ENCODE data around the gene CYGB. TPM values are rescaled to one million over a fixed set of nuclear protein-coding genes. Genes with fewer than 3 reads are reported as not detected.

Gene CYGB
- total RNA-seq, 1 donor = 39.1 TPM

- Histone ChIP-seq H4K20me1 (ENCODE audit: insufficient read depth, low read length) (no peaks in the 10 kb centered on the region), H3K27me3 (ENCODE audit: insufficient read depth, low read length) (no peaks in the 10 kb centered on the region), H3K27ac (ENCODE audit: low read depth, low read length) (no peak overlapping the region), H3K79me2 (ENCODE audit: insufficient read depth, low read length) (no peaks in the 10 kb centered on the region), H3K36me3 (ENCODE audit: insufficient read depth, low read length) (no peaks in the 10 kb centered on the region), H2AFZ (ENCODE audit: low read length) (no peak overlapping the region), H3K4me1 (ENCODE audit: insufficient read depth, low read length) (no peaks in the 10 kb centered on the region), H3K4me2 (ENCODE audit: insufficient read depth, low read length) (no peak overlapping the region), H3K4me3 (ENCODE audit: insufficient read depth, low read length) (no peak overlapping the region), H3K9me3 (ENCODE audit: low read depth, low read length) (peaks cover 4% of the 10 kb centered on the region)
- DNase-seq (ENCODE audit: insufficient read length, low spot score, missing footprints) = peak; percentile 62
- TF ChIP-seq CTCF (IDR thresholded peaks at IDR 0.05; ENCODE audit: extremely low read depth, low read depth, low read length) = no peak
Observed at GRCh38 chr17:76575570-76575969, 38.1 kb upstream of the CYGB start.

DNA sequence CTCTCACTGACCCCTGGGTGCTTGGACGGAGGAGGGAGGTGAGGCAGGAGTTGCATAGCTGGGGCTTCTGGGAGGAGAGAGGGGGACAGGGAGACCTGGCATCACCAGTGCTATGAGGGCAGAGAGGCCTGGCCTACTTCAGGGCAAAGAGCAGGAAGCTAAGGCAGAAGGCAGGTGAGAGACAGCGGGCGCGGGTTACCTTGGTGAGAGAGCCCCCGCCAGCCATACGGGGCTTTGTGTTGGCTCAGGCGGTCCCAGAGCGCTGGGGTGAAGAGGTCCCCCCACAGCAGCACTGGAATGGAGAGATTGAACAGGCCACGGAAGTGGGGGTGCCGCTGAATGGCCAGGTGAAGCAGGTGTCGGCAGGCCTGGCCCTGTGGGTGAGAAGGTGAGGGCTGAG, 36.7 kb upstream of the CYGB start:
- Histone ChIP-seq H3K9me3 (ENCODE audit: low read depth, low read length) (peaks cover 4% of the 10 kb centered on the region), H3K4me1 (ENCODE audit: insufficient read depth, low read length) (no peaks in the 10 kb centered on the region), H3K79me2 (ENCODE audit: insufficient read depth, low read length) (no peaks in the 10 kb centered on the region), H3K27me3 (ENCODE audit: insufficient read depth, low read length) (no peaks in the 10 kb centered on the region), H3K4me2 (ENCODE audit: insufficient read depth, low read length) (no peak overlapping the region), H3K36me3 (ENCODE audit: insufficient read depth, low read length) (no peaks in the 10 kb centered on the region), H3K27ac (ENCODE audit: low read depth, low read length) (no peak overlapping the region), H3K4me3 (ENCODE audit: insufficient read depth, low read length) (no peak overlapping the region), H2AFZ (ENCODE audit: low read length) (no peak overlapping the region), H4K20me1 (ENCODE audit: insufficient read depth, low read length) (no peaks in the 10 kb centered on the region)
- TF ChIP-seq CTCF (IDR thresholded peaks at IDR 0.05; ENCODE audit: extremely low read depth, low read depth, low read length) = no peak
- DNase-seq (ENCODE audit: insufficient read length, low spot score, missing footprints) = no peak

GRCh38 chr17:76573096-76573495, 35.6 kb upstream of the CYGB start:
- Histone ChIP-seq H3K4me3 (ENCODE audit: insufficient read depth, low read length) (no peak overlapping the region), H4K20me1 (ENCODE audit: insufficient read depth, low read length) (no peaks in the 10 kb centered on the region), H3K27me3 (ENCODE audit: insufficient read depth, low read length) (no peaks in the 10 kb centered on the region), H3K4me2 (ENCODE audit: insufficient read depth, low read length) (no peak overlapping the region), H3K4me1 (ENCODE audit: insufficient read depth, low read length) (no peaks in the 10 kb centered on the region), H3K9me3 (ENCODE audit: low read depth, low read length) (peaks cover 4% of the 10 kb centered on the region), H2AFZ (ENCODE audit: low read length) (no peak overlapping the region), H3K79me2 (ENCODE audit: insufficient read depth, low read length) (no peaks in the 10 kb centered on the region), H3K27ac (ENCODE audit: low read depth, low read length) (no peak overlapping the region), H3K36me3 (ENCODE audit: insufficient read depth, low read length) (no peaks in the 10 kb centered on the region)
- no peak for DNase-seq (ENCODE audit: insufficient read length, low spot score, missing footprints)
- TF ChIP-seq CTCF (IDR thresholded peaks at IDR 0.05; ENCODE audit: extremely low read depth, low read depth, low read length) = no peak

DNA sequence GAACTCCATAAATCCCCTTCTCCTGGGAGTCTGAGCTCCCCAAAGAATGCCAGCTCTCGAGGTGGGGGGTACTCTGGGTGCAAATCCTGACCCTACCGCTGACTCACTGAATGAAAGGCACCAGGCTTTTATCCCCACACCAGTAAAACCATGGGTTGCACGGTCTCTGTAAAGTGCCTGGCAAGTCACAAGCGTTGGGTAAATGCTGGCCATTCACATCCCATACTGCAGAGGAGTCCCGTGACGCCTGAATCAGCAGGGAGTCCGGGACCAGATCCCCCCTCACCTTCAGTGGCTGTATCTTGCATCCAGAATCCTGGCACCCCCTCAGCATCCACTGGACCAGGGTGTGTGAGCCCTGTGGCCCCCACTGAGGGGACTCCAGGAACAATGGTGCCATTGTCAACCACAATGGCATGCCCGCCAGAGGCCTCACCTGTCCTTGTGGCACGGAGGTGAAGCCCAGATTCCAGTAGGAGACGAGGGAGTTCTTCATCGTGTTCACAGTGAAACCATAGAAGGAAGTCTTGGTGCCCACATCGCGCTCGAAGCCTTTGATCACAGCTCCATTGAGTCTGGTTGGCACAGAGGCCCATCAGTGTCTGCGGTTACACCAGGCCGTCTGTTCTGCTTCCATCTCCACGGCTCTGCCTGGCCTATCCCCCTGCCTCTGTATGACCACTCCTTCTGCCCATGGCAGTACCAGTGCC, 34.8 kb upstream of the CYGB start:
- peaks cover 4% of the 10 kb centered on the region for H3K9me3 ChIP-seq (ENCODE audit: low read depth, low read length)
- H3K4me2 ChIP-seq (ENCODE audit: insufficient read depth, low read length) = no peak overlapping the region
- H2AFZ ChIP-seq (ENCODE audit: low read length) = no peak overlapping the region
- no peaks in the 10 kb centered on the region for H4K20me1 ChIP-seq (ENCODE audit: insufficient read depth, low read length)
- no peak for DNase-seq (ENCODE audit: insufficient read length, low spot score, missing footprints)
- no peak overlapping the region for H3K27ac ChIP-seq (ENCODE audit: low read depth, low read length)
- no peaks in the 10 kb centered on the region for H3K27me3 ChIP-seq (ENCODE audit: insufficient read depth, low read length)
- TF ChIP-seq CTCF (IDR thresholded peaks at IDR 0.05; ENCODE audit: extremely low read depth, low read depth, low read length) = no peak
- H3K36me3 ChIP-seq (ENCODE audit: insufficient read depth, low read length) = no peaks in the 10 kb centered on the region
- no peak overlapping the region for H3K4me3 ChIP-seq (ENCODE audit: insufficient read depth, low read length)
- no peaks in the 10 kb centered on the region for H3K79me2 ChIP-seq (ENCODE audit: insufficient read depth, low read length)
- no peaks in the 10 kb centered on the region for H3K4me1 ChIP-seq (ENCODE audit: insufficient read depth, low read length)
